Renal cortical epithelial cell (primary cell): ENCODE measurements around the gene ACTR10. TPM values are rescaled to one million over a fixed set of nuclear protein-coding genes. Genes with fewer than 3 reads are reported as not detected.

ENCODE experiments used
- DNase-seq: peaks from one replicate; pipeline ENCODE4 v3.0.0-alpha.2; 2011; ENCODE audit warnings: low read depth
- total RNA-seq: library from RNA; depleted of rRNA; stranded (reverse); fragments of >200 nt; gene quantifications from 2 replicates; pipeline ENCODE4 v1.2.3, GENCODE V29; 2014

The ACTR10 gene
- total RNA-seq, 1 donor from 2014 or later: 74.3 TPM

GRCh38 chr14:58281969-58282368 is 82.0 kb downstream of the ACTR10 start:
- peak; percentile 97 for DNase-seq

GRCh38 chr14:58282925-58283593 is 83.1 kb downstream of the ACTR10 start:
- peak; percentile 30 for DNase-seq

- DNase-seq: no peak
These were observed 83.8 kb downstream of the ACTR10 start for GRCh38 chr14:58283730-58284129.

- DNase-seq: no peak
These were observed 85.2 kb downstream of the ACTR10 start for GRCh38 chr14:58285132-58285531.

Other genes with a start within 250 kb of the ACTR10 start
- gene ARMH4, start 47.9 kb upstream of the ACTR10 start, total RNA-seq: 8.0 and 16.2 TPM in 2 replicates
- 136 and 142 TPM in 2 replicates for gene PSMA3, start 44.7 kb downstream of the ACTR10 start, total RNA-seq
- gene ARID4A, start 98.4 kb downstream of the ACTR10 start, total RNA-seq: 6.4 and 18.6 TPM in 2 replicates
- not detected in 2 replicates for gene TOMM20L, start 195.8 kb downstream of the ACTR10 start, total RNA-seq
- gene TIMM9, start 227.4 kb downstream of the ACTR10 start, total RNA-seq: 12.2 and 25.7 TPM in 2 replicates
- 20.8 and 21.1 TPM in 2 replicates for gene KIAA0586, start 227.6 kb downstream of the ACTR10 start, total RNA-seq